ENCODE results near the gene FAM13A. TPM values are rescaled to one million over a fixed set of nuclear protein-coding genes. Genes with fewer than 3 reads are reported as not detected.

Gene FAM13A
- total RNA-seq, 4 donors from 2014 or later, result 58.6 to 365 (median 71.2) TPM

DNA sequence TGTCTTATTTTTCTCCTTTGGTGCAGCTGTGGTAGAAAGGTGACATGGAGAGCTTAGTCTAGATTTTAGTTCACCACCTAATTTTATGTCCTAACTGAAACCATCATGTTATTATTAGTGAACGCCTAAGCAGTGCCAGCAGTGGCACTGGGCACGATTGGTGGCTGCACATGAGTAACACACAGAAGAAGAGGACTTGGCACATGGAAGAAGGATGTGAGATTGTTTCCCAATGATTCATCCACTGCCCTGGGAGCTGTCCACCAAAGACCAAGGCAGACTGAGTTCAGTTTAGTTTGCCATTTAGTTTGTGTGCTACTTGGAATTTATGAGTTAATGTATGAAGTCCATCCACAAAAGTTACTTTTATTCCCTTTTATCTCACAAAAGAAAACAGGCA lies 291.3 kb downstream of the FAM13A start:
- TF ChIP-seq POLR2AphosphoS5 (IDR thresholded peaks at IDR 0.05) (no peak), EP300 (IDR thresholded peaks at IDR 0.05) (no peak), POLR2A (IDR thresholded peaks at IDR 0.05) (no peak)
- TF ChIP-seq, protein P1, sequence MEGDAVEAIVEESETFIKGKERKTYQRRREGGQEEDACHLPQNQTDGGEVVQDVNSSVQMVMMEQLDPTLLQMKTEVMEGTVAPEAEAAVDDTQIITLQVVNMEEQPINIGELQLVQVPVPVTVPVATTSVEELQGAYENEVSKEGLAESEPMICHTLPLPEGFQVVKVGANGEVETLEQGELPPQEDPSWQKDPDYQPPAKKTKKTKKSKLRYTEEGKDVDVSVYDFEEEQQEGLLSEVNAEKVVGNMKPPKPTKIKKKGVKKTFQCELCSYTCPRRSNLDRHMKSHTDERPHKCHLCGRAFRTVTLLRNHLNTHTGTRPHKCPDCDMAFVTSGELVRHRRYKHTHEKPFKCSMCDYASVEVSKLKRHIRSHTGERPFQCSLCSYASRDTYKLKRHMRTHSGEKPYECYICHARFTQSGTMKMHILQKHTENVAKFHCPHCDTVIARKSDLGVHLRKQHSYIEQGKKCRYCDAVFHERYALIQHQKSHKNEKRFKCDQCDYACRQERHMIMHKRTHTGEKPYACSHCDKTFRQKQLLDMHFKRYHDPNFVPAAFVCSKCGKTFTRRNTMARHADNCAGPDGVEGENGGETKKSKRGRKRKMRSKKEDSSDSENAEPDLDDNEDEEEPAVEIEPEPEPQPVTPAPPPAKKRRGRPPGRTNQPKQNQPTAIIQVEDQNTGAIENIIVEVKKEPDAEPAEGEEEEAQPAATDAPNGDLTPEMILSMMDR (IDR thresholded peaks at IDR 0.05), result no peak
- no peak for DNase-seq (ENCODE audit: low spot score in 2 of 2)
- peaks cover 15% of the 10 kb centered on the region for H3K36me3 ChIP-seq
- no peak overlapping the region for H3K27ac ChIP-seq
- 24% methylated on average over 2 of the region's 2 CpGs for WGBS
- H3K9me3 ChIP-seq, result no peaks in the 10 kb centered on the region
- no peak overlapping the region for H3K4me3 ChIP-seq
- no peaks in the 10 kb centered on the region for H3K27me3 ChIP-seq
- H3K4me1 ChIP-seq, result no peaks in the 10 kb centered on the region

DNA sequence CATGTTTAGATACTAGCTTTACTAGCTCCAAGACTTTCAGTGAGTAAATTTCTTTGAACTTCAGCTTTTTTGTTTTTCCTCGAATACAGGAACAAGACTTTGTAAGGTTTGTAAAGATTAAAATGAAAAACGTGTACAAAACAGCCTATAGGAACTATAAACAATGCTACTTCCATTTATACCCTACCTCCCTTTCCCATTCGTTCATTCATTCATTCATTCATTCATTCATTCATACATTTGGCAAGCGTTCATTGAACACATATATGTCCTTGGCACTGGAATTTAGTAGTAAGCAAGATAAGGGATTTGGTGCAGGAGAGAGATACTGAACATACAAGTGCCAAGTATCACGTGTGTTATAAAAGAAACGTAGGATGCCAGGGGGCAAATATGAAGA lies 293.9 kb downstream of the FAM13A start:
- Histone ChIP-seq H3K36me3 (peaks cover 15% of the 10 kb centered on the region), H3K27ac (no peak overlapping the region), H3K27me3 (no peaks in the 10 kb centered on the region), H3K4me1 (peaks cover 16% of the 10 kb centered on the region), H3K9me3 (no peaks in the 10 kb centered on the region), H3K4me3 (no peak overlapping the region)
- 76% methylated on average over 6 of the region's 6 CpGs for WGBS
- no peak for DNase-seq (ENCODE audit: low spot score in 2 of 2)
- TF ChIP-seq EP300 (IDR thresholded peaks at IDR 0.05), result no peak
- TF ChIP-seq, protein P1 (IDR thresholded peaks at IDR 0.05), result no peak
- TF ChIP-seq POLR2AphosphoS5 (IDR thresholded peaks at IDR 0.05), result no peak
- no peak for TF ChIP-seq POLR2A (IDR thresholded peaks at IDR 0.05)

DNA sequence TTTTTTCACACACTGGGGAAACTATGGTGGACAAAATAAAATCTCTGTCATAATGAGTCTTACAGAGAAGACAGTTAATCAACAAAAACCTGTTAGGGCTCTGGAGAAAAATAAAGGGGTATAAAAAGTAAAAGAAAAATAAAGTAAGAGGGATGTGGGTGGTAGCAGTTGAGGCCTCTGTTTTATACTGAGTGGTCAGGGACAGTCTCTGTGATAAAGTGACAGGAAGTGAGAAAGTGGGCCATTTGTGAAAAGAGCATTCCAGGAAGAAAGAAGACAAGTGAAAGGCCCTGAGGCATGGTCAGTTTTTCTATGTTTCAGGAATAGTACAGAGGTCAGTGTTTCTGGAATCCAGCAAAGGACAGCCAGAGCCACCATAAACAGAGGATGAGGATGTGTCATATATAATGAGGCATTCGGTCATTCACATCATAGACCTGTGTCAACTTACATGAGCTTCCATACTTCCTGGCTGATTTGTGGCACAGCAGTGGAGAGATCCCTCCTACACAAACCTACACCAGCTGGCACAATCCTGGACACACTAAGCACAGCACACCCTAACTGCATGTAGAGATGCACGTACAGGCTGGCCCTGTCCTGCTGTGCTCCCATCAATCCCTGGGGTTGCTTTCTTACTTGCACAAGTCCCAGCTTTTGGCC lies 295.0 kb downstream of the FAM13A start:
- WGBS, result 80% methylated on average over 1 of the region's 2 CpGs
- no peak overlapping the region for H3K27ac ChIP-seq

DNA sequence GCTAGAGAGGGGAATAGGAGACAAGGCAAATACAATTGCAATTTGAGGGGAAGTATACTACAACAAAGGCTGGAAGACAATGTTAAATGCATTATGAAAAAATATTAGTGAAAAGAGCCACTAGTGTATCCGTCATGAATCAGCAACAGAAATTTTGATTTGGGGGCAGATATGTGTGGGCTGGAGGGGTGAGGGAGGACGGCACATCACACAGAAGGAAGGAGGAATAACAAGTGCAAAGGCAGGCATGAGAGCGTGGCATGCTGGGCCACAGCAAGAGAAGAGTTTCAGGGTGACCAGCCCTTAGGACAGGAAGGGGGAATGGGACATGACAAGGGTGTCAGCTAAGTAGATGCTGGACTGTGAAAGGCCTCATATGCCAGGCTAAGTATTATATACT lies 295.6 kb downstream of the FAM13A start:
- TF ChIP-seq POLR2A (IDR thresholded peaks at IDR 0.05) (no peak), EP300 (IDR thresholded peaks at IDR 0.05) (no peak), POLR2AphosphoS5 (IDR thresholded peaks at IDR 0.05) (no peak)
- TF ChIP-seq, protein P1 (IDR thresholded peaks at IDR 0.05), result no peak
- H3K36me3 ChIP-seq, result peaks cover 15% of the 10 kb centered on the region
- DNase-seq (ENCODE audit: low spot score in 2 of 2), result no peak
- no peaks in the 10 kb centered on the region for H3K9me3 ChIP-seq
- H3K4me3 ChIP-seq, result no peak overlapping the region
- H3K27ac ChIP-seq, result no peak overlapping the region
- 73% methylated on average over 3 of the region's 3 CpGs for WGBS
- peaks cover 16% of the 10 kb centered on the region for H3K4me1 ChIP-seq
- no peaks in the 10 kb centered on the region for H3K27me3 ChIP-seq

More for the DNA sequence above, 295.0 kb downstream of the FAM13A start:
- Histone ChIP-seq H3K9me3 (no peaks in the 10 kb centered on the region), H3K4me1 (peaks cover 16% of the 10 kb centered on the region), H3K36me3 (peaks cover 15% of the 10 kb centered on the region), H3K27me3 (no peaks in the 10 kb centered on the region), H3K4me3 (no peak overlapping the region)
- TF ChIP-seq EP300 (IDR thresholded peaks at IDR 0.05), result no peak
- no peak for TF ChIP-seq POLR2A (IDR thresholded peaks at IDR 0.05)
- TF ChIP-seq POLR2AphosphoS5 (IDR thresholded peaks at IDR 0.05), result no peak
- TF ChIP-seq, protein P1 (IDR thresholded peaks at IDR 0.05), result no peak
- no peak for DNase-seq (ENCODE audit: low spot score in 2 of 2)

DNA sequence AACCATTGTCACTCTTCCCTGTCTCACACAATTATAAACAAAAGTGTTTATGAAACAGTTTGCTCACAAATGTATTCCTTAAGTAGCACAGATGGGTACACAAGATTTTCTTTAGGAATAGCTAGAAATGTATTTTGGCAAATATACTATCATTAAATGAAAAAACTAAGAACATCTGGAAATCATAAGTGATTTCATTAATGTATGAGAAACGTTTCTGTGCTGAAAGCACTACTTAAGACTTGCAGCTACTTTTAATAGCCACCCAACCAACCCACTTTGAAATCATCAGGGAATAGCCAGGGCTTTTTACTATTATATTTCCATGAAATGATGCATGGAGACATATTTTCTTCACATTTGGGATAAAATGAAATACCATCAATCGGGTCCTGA lies 297.1 kb downstream of the FAM13A start:
- DNase-seq (ENCODE audit: low spot score in 2 of 2), result no peak
- WGBS, result 45% methylated on average over 2 of the region's 2 CpGs
- Histone ChIP-seq H3K27me3 (no peaks in the 10 kb centered on the region), H3K27ac (no peak overlapping the region), H3K36me3 (peaks cover 15% of the 10 kb centered on the region), H3K4me3 (no peak overlapping the region), H3K4me1 (peaks cover 16% of the 10 kb centered on the region), H3K9me3 (no peaks in the 10 kb centered on the region)
- no peak for TF ChIP-seq EP300 (IDR thresholded peaks at IDR 0.05)
- TF ChIP-seq, protein P1 (IDR thresholded peaks at IDR 0.05), result no peak
- TF ChIP-seq POLR2A (IDR thresholded peaks at IDR 0.05), result no peak
- no peak for TF ChIP-seq POLR2AphosphoS5 (IDR thresholded peaks at IDR 0.05)

Measured in suprapubic skin (tissue), 4 donors.